ENCODE data around the gene TTLL1.

DNA sequence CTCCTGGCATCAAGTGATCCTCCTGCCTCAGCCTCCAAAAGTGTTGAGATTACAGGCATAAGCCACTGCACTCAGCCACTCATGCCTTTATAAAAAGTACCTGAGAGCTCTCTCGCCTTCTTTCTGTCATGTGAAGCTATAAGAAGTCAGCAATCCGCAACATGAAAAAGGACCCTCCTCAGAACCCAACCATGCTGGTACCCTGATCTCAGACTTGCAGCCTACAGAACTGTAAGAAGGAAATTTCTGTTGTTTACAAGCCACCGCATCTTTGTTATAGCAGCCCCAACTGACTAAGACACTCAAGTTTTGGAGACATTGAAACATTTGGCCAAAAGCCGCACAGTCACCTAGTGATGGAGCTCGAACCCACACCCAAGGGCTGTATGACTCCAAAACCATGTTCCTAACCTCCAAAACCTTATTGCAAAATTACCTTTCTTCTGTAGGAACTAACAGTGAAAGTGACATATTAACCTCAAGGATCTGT lies 83.1 kb downstream of the TTLL1 start:
- TF ChIP-seq, protein P1, sequence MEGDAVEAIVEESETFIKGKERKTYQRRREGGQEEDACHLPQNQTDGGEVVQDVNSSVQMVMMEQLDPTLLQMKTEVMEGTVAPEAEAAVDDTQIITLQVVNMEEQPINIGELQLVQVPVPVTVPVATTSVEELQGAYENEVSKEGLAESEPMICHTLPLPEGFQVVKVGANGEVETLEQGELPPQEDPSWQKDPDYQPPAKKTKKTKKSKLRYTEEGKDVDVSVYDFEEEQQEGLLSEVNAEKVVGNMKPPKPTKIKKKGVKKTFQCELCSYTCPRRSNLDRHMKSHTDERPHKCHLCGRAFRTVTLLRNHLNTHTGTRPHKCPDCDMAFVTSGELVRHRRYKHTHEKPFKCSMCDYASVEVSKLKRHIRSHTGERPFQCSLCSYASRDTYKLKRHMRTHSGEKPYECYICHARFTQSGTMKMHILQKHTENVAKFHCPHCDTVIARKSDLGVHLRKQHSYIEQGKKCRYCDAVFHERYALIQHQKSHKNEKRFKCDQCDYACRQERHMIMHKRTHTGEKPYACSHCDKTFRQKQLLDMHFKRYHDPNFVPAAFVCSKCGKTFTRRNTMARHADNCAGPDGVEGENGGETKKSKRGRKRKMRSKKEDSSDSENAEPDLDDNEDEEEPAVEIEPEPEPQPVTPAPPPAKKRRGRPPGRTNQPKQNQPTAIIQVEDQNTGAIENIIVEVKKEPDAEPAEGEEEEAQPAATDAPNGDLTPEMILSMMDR (IDR thresholded peaks at IDR 0.05): no peak
- no peak for TF ChIP-seq POLR2A (IDR thresholded peaks at IDR 0.05)

Measured in Peyer's patch (tissue), 4 donors.